GM18858 (cell line): ENCODE measurements around the gene FRMPD4.

Experiments used
- ATAC-seq: cut with Tn5 transposase; IDR thresholded peaks from one replicate; pipeline ENCODE4 v1.9.1; 2021; ENCODE audit not compliant: unreplicated experiment

FRMPD4 gene

DNA sequence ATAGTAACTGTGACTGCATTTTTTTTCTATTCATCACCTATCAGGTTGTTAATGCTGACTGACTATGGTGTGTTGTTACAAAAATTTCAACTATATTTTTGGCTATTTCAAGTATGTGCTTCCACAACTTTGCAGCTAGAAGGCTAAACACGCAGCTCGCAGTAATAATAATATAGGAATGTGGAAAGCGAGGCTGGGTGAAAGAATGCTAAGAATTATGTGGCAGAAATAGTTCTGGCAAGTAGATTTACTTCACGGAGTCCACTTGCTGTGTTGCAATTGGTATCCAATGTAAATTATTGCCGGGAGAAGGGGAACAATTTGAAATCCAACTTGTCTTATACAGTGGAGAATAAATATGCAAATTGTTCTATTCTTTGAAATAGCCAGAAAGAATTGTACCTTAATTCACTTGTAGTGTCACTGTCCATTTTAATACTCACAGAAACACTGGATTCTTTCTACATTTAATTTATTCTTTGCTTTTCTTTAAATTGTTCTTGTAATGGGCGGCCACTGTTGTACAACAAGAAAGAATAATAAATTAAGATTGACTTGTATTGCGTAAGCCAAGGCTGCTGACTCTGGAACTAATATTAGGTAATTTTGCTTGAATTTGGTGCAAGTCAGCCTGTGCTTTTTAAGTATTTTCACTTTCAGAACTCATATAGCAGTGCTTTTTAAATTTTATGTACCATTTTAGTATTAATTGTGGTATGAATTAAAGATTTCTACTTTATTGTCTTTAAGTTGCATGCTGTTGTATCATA is 154.9 kb downstream of the FRMPD4 start:
- no peak for ATAC-seq

DNA sequence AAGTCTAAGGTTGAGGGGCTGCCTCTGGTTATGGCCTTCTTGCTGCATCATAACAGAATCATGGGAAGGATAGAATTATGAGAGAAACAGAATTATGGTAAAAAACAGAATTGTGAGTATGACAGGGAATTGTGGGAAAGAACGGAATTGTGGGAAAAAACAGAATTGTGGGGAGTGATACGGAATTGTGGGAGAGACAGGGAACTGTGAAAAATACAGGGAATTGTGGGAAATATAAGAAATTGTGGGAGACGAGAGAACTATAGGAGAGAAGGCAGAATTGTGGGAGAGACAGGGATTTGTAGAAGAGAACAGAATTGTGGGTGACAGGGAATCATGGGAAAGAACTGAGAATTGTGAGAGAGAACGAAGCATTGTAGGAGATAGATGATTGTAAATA is 159.1 kb downstream of the FRMPD4 start:
- ATAC-seq = no peak

DNA sequence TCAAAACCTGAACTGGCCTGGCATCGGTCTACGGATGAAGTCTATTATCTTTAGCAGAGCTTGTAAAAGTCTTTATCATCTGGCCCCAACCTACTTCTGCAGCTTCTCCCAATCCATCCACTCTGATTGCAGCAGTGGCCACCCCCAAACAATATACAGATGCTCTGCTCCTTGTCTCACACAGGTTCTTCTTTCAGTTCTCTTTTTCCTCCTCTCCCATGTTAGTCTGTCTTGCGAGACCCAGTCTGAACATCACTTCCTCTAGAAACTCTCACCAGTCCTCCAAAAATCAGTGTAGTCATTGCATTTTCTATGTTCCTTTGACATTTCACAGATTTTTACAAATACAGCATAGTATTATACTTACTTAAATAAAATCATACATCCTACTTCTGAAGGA is 163.0 kb downstream of the FRMPD4 start:
- no peak for ATAC-seq

DNA sequence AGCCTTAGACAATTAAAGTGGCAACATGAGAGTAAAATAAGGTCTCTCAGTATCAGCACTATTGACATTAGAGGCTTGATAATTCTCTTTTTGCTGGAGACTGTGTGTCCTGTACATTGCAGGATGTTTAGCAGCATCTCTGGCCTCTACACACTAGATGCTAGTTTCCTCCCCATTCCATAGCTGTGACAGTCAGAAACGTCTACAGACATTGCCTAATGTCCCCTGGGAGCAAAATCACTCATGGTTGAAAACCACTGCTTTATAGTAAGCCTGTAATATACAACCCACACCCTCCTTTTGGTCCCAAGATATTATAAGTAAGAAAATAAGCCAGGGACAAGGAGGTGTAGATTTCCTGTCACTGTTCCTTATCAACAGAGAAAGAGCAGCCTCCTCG is 166.0 kb downstream of the FRMPD4 start:
- no peak for ATAC-seq

DNA sequence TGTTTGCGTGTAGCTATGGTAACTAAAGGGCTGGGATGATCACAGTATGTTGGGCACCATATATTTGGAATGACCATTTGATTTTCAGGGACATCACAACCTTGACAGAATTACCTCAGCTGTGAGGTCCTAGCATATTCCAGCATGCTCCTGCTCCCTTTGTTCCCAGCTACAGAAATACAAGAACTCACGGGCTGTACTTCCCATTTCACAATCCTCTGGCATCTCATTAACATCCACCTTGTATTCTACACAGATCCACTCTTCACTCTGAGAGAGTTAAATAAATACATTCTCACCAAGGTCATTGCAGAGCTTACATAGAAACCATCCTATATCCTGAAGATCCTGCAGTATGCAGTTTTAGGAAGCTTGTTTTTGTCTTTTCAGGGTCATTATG is 169.7 kb downstream of the FRMPD4 start:
- no peak for ATAC-seq

DNA sequence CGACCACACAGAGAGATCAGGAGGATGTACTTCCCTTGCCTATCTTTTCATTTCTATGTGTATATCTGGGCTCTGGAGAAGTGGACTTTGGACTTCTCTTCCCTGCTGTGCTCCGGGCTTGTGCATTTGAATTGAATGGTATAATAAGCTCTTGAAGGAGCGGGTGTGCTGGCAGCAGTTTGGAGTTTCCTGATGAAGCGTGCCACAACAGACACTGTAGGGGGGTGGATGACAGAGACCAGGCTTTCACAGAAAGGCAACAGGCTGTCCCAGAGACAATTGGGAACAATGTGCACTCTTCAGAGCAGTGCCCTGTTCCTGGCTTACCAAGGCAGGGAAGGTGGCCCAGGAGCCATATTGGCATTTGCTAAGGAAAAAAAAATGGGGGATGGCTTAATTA is 170.1 kb downstream of the FRMPD4 start:
- no peak for ATAC-seq

DNA sequence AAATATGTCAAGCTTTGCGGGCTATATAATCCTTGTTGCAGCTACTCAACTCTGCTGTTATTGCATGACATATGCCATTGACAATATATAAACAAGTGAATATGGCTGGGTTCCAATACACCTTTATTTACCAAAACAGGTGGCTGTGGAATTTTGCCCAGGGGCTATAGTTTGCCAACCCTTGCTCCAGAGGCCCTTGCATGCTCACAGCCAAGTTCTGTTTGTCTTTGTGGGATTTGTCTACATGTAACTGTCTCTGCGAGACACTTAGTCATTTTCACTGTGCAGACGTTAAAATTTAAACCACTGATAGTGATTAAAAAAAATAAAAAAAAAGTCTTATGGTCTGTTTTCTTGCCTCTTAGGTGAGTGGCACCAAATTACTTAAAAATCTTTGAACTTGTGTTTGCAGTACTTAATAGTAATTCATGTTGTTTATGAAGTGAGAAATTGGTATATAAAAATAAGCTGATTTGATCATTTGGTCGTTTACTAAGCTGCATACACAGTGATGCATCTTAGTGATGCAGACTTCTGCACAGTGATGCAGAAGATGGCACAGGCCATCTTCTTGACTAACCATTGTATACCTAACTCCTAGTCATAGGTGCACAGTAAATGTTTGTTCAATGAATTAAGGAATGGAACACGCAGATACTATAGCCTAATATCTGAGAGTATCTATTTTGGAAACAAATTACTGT is 170.9 kb downstream of the FRMPD4 start:
- no peak for ATAC-seq

DNA sequence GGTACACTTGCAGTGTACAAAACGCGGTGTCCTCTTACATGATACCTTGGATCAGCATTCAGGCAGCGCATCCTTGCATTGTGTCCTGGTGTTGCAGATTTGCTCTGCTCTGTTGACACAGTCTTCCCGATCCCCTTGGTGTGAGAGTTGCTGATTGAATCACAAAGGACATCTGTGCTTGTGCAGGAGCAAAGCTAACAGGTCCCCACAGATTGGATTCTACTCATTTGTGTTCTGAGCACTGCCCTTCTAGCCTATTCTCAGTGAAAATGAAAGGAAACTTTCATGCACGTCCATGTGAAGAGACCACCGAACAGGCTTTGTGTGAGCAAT is 171.4 kb downstream of the FRMPD4 start:
- ATAC-seq = no peak

DNA sequence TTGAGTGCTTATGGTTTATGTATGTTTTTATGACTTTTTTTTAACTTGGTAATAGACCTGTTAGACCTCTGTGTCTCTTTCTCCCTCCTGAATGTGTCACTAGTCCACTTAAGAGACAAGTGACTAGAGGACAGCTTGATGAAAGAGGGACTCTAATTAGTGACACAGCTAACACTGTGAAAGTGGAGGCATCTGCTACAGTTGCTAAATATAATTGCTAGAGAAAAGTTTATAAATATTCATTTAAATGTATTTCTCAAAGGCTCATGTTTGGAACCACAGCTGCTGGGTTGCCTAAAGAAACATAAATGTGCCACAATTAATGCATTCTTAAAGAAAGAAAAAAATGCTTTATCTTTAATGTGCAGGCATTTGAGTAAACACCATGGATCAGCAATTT is 176.4 kb downstream of the FRMPD4 start:
- no peak for ATAC-seq

DNA sequence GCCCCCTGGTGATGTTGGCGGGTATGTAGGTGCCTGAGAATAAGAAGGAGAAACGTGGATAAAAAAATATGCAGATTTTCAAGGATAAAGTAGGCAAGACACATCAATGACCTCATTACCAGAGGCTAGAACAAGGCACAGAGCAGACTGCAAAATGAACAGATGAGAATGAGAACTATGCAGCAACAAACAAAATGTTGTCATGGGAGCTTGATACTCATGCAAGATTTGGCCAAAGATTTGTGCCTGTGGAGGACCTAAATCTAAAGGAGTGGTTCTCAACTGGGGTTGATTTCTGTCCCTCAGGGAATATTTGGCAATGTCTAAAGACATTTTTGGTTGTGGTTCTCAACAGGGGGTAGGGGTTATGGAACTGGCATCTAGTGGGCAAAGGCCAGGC is 177.3 kb downstream of the FRMPD4 start:
- no peak for ATAC-seq

DNA sequence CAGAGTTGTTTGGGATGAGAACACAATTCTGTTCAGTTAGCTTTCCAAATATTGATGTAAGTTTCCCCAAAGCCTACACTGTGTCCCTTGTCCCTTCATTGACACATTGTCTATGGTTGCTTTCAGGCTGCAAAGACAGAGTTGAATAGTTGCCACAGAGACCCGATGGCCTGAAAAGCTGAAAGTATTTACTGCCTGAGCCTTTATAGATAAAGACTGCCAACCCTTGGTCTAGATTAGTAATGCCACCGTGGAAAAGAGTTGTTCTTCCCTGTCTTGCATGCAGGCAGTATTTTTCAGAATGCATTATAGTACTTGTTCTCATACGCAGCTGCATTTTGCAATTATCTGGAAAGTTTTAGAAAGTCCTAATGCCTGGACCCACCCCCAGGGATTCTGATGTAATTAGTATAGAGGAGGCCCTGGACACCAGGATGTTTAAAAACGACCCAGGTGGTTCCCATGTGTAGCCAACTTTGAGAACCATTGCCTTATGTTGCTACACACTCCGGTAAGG is 180.8 kb downstream of the FRMPD4 start:
- ATAC-seq = no peak

DNA sequence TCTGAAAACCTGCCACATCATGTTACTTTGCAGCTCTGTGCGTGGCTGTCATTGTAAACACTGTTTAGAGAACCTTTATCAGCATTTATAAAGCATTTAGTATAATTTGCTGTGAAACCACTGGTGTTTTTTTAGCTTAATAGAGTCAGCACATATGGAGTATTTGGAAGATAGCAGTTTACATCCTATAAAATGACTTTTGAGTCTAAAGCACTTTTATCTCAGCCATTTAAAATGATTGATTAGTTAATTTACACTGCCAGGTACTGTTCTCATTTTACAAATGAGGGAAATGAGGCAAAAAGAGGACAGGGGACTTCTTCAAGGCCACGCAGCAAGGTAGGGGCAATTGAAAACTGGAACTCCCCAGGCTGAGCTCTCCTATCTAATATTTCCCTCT is 181.7 kb downstream of the FRMPD4 start:
- ATAC-seq = no peak

DNA sequence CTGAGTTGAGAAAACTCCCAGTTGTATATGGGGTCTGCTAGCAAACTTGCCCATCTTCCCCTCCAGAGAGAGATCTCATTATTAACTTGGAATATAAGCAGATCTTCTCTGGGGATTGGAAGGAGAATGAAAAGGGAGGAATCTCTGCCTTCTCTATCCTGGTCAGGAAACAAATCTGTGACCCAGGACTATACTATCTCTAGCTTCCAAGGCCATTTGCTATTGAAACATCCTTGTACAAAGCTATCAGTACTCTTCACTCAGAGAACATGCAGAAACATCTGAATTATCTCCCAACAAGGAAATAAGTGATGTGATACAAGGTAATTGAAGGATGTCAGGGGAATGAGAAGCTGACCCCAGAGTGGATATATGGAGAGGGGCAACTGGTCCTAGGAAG is 183.8 kb downstream of the FRMPD4 start:
- no peak for ATAC-seq

DNA sequence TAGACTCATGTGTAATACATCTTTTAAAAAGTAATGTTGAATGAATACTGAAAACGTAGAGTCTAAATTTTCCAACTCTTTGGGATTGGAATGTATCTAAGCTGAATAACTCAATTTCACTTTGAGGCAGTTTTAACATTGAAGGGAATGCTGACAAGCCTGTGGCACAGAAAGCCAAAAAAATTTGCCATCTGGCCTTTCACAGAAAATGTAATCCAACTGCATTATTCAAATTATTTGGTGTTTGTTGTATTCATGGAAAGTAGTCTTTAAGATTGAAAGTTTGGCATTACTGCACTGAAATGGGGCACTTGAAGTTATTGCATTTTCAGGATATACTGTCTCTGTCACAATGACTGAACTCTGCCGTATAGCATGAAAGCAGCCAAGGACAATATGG is 186.9 kb downstream of the FRMPD4 start:
- no peak for ATAC-seq

DNA sequence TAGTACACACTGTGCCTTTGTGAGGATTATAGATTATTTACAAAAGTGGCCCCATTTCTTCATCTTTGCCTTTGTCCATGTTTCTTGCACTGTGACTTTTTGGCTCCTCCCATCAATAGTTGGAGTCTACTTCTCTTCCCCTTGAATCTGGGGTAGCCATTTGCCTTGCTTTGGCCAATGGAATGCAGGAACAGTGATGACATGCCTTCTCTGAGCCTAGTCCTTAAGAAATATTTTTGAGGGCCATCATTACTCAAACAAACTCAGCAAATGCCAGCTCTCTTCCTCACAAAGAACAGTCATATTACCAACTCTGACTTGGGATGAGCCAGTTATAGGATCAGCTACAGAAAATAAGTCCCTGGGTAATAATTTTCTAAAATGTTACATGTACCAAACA is 189.6 kb downstream of the FRMPD4 start:
- no peak for ATAC-seq

DNA sequence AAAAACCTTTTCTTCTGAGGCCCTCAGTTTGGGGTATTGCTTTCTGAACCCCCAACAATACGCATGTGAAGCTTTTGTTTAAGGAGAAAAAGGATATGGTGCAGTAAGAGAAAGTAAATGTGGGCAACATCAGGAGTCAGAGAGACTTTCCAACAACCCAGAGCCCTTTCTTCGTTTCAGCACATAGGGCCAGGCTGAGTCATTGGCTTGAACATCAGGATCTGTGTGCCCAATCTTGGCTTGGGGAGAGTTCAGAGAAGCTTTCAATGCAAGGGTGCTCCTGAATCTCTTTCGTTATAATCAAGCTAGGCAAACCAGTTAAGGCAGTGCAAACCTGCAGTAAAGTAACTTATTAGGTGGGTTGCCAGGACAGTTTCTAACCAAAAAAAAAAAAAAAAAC is 191.2 kb downstream of the FRMPD4 start:
- no peak for ATAC-seq

DNA sequence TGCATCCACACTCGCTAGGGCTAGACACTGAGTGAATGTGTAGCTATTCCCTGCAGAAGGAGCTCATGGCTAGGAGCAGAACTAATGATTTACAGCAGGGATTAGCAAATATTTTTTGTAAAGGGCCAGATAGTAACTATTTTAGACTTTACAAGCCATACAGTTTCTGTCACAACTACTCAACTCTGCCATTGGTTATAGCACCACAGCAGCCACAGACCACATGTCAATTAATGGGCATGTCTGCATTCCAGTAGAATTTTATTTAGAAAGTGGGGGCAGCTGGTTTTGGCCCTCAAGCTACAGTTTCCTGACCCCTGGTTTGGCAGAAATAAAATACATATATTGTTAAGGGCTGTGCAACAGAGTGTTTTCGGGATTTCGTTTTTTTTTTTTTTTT is 192.6 kb downstream of the FRMPD4 start:
- ATAC-seq = no peak

DNA sequence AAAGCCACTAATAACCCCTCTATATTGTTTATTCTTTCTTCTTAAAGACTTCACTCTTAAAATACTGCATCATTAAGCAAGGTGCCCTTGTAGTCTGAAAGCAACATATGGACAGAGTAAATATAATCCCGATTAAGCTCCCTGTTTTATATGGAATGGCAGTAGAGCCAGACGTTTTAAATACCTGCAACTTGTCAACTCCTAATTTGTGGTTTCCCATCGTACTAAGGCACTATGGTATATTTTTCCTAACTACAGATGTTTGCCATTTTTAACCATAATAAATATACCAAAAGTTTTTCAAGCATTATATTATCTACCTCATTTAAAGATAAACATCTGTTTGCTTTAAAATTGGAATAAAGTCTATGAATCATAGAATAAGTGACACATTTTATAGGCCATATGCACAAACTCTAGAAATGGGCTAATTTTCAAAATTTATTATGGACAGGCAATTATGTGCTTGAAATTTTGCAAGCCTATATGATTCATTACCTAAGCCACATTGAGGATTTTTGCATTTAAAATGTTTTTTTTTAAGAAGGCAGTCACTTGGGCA is 194.6 kb downstream of the FRMPD4 start:
- ATAC-seq = no peak

DNA sequence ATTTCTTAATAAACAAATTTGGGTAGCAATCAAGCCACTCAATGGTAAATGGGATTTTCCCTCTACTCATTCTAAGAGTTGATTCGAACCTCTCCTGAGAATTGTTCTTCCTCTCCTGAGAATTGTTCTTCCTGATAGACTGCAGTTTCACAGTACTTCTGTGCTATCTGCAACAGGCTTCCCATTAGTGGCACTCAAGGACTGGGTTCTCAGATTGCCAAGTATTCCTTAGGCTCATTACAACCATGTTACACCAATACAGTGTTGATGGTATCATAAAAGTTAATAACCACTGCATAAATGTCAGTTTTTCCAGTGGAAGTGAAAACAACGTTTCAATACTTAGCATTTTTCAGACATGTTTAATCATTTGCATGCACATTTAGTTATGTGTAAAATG is 201.6 kb downstream of the FRMPD4 start:
- no peak for ATAC-seq

DNA sequence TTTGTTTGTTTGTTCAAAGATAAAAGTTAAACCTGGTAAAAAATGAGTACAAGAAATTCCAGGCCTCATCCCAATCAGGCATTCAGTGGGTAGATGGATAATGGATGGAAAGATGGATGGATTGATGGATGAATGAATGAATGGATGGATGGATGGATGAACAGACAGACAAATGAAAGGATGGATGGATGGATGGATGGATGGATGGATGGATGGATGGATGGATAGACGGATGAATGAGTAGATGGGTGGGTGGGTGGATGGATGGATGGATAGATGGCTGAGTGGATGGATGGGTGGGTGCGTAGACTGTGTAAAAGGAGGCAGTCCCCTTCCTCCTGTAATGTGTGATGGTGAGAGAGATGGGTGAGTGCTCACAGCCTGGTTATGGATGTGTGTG is 206.7 kb downstream of the FRMPD4 start:
- ATAC-seq = no peak

DNA sequence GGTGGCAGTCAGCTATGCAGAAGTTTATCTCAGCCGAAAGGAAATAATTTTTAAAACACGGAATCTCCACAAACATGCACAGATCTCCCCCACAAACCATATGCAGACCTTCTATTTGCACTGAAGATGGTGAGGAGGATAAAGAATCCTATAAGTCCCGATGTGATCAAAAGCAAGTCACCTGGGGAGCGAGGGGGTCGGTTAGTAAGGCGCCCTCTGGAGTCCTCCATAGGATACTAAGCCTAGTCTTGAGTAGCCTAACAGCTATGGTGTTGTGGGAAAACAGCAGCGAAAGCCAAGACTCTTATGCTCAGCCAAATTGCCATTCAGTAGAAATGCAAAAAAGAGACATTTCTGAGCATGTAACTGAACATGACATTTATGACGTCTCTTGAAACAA is 210.9 kb downstream of the FRMPD4 start:
- ATAC-seq = no peak

DNA sequence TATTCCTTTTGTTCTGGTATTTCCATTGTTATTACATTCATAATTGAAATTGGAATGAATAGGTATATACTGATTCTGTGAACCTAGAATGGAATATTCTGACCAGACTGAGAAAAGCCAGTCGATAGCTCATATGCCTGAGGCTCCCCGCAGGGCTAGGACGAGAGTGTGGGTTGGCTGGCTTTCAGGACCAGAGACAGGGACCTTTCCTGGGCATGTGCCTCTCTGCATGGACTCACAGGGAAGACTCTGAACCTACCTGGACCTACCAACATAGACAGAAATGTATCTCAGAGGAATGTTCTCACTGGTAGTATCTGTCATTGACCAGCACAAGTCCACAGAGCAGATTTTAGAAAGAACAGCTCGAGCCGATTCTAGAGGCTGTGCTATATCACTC is 214.6 kb downstream of the FRMPD4 start:
- ATAC-seq = no peak
